B cell (primary cell): Measurements from ENCODE around the gene CYP2F1. TPM values are rescaled to one million over a fixed set of nuclear protein-coding genes. Genes with fewer than 3 reads are reported as not detected.

ENCODE experiments used
- ATAC-seq: fragments of 200-7000 bp; cut with Tn5 transposase; one replicate; pipeline ENCODE4 v1.10.0; 2021; ENCODE audit warnings: low read depth, mild to moderate bottlenecking, moderate number of reproducible peaks, moderate library complexity
- CTCF ChIA-PET: fragments of 350-600 bp; sonication (Branson Sonifier 250); formaldehyde crosslinking; loops from one replicate; lab custom pipeline; 2021; ENCODE audit warnings: antibody characterized with exemption, inconsistent platforms; lab: Charles Lee
- POLR2A ChIA-PET: fragments of 350-600 bp; sonication (Branson Sonifier 250); formaldehyde crosslinking; loops from one replicate; lab custom pipeline; 2021; ENCODE audit warnings: antibody characterized with exemption; lab: Charles Lee
- DNase-seq: peaks from one replicate; pipeline ENCODE4 v3.0.0; 2013
- H2AFZ ChIP-seq: 2 replicates; pipeline ENCODE4 v1.6.1; 2012; ENCODE audit warnings: mild to moderate bottlenecking, low read depth, low read length; ENCODE audit not compliant: insufficient read depth, poor library complexity, severe bottlenecking
- H3K27ac ChIP-seq, 2 donors: 1 replicate in 1 of 2; 2 replicates in 1 of 2; pipeline ENCODE4 v1.5.1; 2012 to 2013; ENCODE audit warnings: low read length in 2 of 2, mild to moderate bottlenecking in 2 of 2, moderate library complexity in 1 of 2
- H3K27me3 ChIP-seq, 4 experiments: fragments of 200-600 bp in 1 of 4; sonication (generic) in 1 of 4; replicated peaks in 1 of 4; 1 replicate in 2 of 4; 2 replicates in 2 of 4; pipeline versions ENCODE4 v1.6.1 to v1.7.0; 2013 to 2016; ENCODE audit warnings: low read length in 3 of 4, mild to moderate bottlenecking in 2 of 4, mixed read lengths in 1 of 4, moderate library complexity in 1 of 4; ENCODE audit not compliant: insufficient read depth in 4 of 4, control insufficient read depth in 3 of 4; ENCODE audit errors: control extremely low read depth in 1 of 4
- H3K36me3 ChIP-seq, 2 experiments: replicated peaks in 1 of 2; 1 replicate in 1 of 2; 2 replicates in 1 of 2; pipeline versions ENCODE4 v1.6.1 to v1.7.1; 2013; ENCODE audit warnings: low read length in 1 of 2; ENCODE audit not compliant: insufficient read depth in 2 of 2, control insufficient read depth in 1 of 2; ENCODE audit errors: control extremely low read depth in 1 of 2, extremely low read depth in 1 of 2
- H3K4me1 ChIP-seq, 2 donors: fragments of 200-600 bp in 1 of 2; sonication (generic) in 1 of 2; 1 replicate in 1 of 2; 2 replicates in 1 of 2; pipeline versions ENCODE4 v1.5.1 to v1.6.1; 2013 to 2017; ENCODE audit warnings: low read length in 2 of 2; ENCODE audit not compliant: control insufficient read depth in 2 of 2, insufficient read depth in 2 of 2
- H3K4me2 ChIP-seq: replicated peaks from 2 replicates; pipeline ENCODE3; 2012; ENCODE audit warnings: mild to moderate bottlenecking, low read depth, low read length; ENCODE audit not compliant: poor library complexity, severe bottlenecking
- H3K4me3 ChIP-seq, 5 experiments: fragments of 200-600 bp in 1 of 5; sonication (generic) in 1 of 5; 1 replicate in 3 of 5; 2 replicates in 2 of 5; pipeline versions ENCODE4 v1.5.1 to v1.7.0; 2011 to 2016; ENCODE audit warnings: low read length in 4 of 5, mild to moderate bottlenecking in 4 of 5, low read depth in 2 of 5, control low read depth in 1 of 5, moderate library complexity in 1 of 5; ENCODE audit not compliant: insufficient read depth in 1 of 5; ENCODE audit errors: control extremely low read depth in 1 of 5, extremely low read depth in 1 of 5
- H3K79me2 ChIP-seq: fragments of 200-600 bp; sonication (generic); one replicate; pipeline ENCODE4 v1.6.0; 2016; ENCODE audit warnings: low read length; ENCODE audit not compliant: control insufficient read depth, insufficient read depth
- H3K9ac ChIP-seq: fragments of 200-600 bp; sonication (generic); 2 replicates; pipeline ENCODE4 v1.6.1; 2017; ENCODE audit warnings: mild to moderate bottlenecking, low read length, moderate library complexity
- H3K9me3 ChIP-seq, 3 donors: one replicate each; pipeline versions ENCODE4 v1.6.1 to v1.7.1; 2013; ENCODE audit warnings: low read length in 2 of 3; ENCODE audit not compliant: control insufficient read depth in 2 of 3, insufficient read depth in 1 of 3; ENCODE audit errors: control extremely low read depth in 1 of 3
- H4K20me1 ChIP-seq: 2 replicates; pipeline ENCODE4 v1.6.0; 2012; ENCODE audit warnings: mild to moderate bottlenecking, low read length; ENCODE audit not compliant: insufficient read depth, control insufficient read depth, poor library complexity, severe bottlenecking
- H3K27ac Mint-ChIP-seq: one replicate; pipeline ENCODE4 v1.8.0; 2021; ENCODE audit warnings: mixed read lengths
- H3K27me3 Mint-ChIP-seq: one replicate; pipeline ENCODE4 v1.8.0; 2021; ENCODE audit warnings: mixed read lengths
- H3K4me1 Mint-ChIP-seq: one replicate; pipeline ENCODE4 v1.8.0; 2021; ENCODE audit warnings: mixed read lengths
- H3K4me3 Mint-ChIP-seq: one replicate; pipeline ENCODE4 v1.8.0; 2021; ENCODE audit warnings: mixed read lengths
- H3K9me3 Mint-ChIP-seq: one replicate; pipeline ENCODE4 v1.8.0; 2022; ENCODE audit warnings: mixed read lengths; ENCODE audit not compliant: insufficient read depth
- EZH2 ChIP-seq: IDR thresholded peaks from 2 replicates; pipeline ENCODE4 v1.6.1; 2012; ENCODE audit warnings: borderline replicate concordance, low read depth, mild to moderate bottlenecking, moderate library complexity, low read length; ENCODE audit not compliant: insufficient read depth, poor library complexity, severe bottlenecking
- WGBS: methylation state at CpG from one replicate; pipeline ENCODE4 v1.1.5; 2013; ENCODE audit warnings: missing lambda C conversion rate; ENCODE audit not compliant: insufficient coverage; 5-methylcytosine and 5-hydroxymethylcytosine counted together
- intact Hi-C: fragments of 100-400 bp; cut with micrococcal nuclease; formaldehyde crosslinking; loops from one replicate; pipeline ENCODE4 v1.10.0; 2022
- polyA plus RNA-seq: library from polyadenylated mRNA; depleted of rRNA; stranded (reverse); fragments of >200 nt; gene quantifications from 2 replicates; pipeline ENCODE4 v1.2.3, GENCODE V29; 2012
- total RNA-seq, 2 donors: library from RNA; stranded (reverse); fragments of 120-200 nt in 1 of 2; gene quantifications; 1 replicate in 1 of 2; 2 replicates in 1 of 2; pipeline versions ENCODE4 v1.2.3 to v1.2.4, GENCODE V29; 2013 to 2022
- TF ChIP-seq, protein P1 (sequence below): fragments of 200-600 bp; IDR thresholded peaks from one replicate; pipeline ENCODE4 v1.8.0; 2022; ENCODE audit warnings: antibody characterized with exemption, mild to moderate bottlenecking

CYP2F1 gene
- total and polyA plus RNA-seq, 2 donors (not counting 1 experiment from before 2014, with no cell fraction given), result 0.04 TPM; not detected in 1

DNA sequence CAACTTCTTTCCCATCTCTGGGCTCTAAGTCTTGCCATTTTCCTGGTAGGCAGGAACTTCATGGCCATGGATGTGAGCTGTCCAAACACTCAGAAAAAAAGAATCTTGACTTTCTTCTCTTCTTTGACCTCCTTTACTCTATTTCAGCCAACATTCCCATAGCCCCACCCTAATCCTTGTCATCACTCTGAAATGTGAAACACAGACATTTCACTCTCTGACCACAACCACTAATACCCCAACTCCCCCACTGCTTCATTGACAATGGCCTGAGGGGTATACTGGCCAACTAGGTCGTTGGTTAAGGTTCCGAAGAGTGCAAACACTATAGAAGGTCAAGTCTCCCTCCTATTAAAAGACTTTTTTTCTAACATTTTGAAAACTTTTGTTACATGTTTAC lies 30.7 kb upstream of the CYP2F1 start:
- intact Hi-C loops, result no loop called here
- no peaks in the 10 kb centered on the region for H3K36me3 ChIP-seq
- H3K4me3 Mint-ChIP-seq, result no peak overlapping the region
- no peaks in the 10 kb centered on the region for H3K79me2 ChIP-seq
- H2AFZ ChIP-seq, result no peak overlapping the region
- CTCF ChIA-PET, result interaction anchor here (0.6 to 2.0 kb wide), 2 partner anchors 61 to 109 kb away, joined by 3 to 4 read pairs; no protein-coding TSS in a partner anchor
- TF ChIP-seq, protein P1, sequence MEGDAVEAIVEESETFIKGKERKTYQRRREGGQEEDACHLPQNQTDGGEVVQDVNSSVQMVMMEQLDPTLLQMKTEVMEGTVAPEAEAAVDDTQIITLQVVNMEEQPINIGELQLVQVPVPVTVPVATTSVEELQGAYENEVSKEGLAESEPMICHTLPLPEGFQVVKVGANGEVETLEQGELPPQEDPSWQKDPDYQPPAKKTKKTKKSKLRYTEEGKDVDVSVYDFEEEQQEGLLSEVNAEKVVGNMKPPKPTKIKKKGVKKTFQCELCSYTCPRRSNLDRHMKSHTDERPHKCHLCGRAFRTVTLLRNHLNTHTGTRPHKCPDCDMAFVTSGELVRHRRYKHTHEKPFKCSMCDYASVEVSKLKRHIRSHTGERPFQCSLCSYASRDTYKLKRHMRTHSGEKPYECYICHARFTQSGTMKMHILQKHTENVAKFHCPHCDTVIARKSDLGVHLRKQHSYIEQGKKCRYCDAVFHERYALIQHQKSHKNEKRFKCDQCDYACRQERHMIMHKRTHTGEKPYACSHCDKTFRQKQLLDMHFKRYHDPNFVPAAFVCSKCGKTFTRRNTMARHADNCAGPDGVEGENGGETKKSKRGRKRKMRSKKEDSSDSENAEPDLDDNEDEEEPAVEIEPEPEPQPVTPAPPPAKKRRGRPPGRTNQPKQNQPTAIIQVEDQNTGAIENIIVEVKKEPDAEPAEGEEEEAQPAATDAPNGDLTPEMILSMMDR, result no peak
- no peak for TF ChIP-seq EZH2
- peaks cover 61% of the 10 kb centered on the region for H3K27me3 Mint-ChIP-seq
- POLR2A ChIA-PET, result no interaction called here
- H3K9ac ChIP-seq, result no peak overlapping the region
- H3K4me1 Mint-ChIP-seq, result no peaks in the 10 kb centered on the region
- H3K4me3 ChIP-seq, result no peak overlapping the region
- H3K27me3 ChIP-seq, result peaks cover 0 to 23% (median 4%) of the 10 kb centered on the region in 4 experiments
- H3K27ac Mint-ChIP-seq, result no peak overlapping the region
- no CpG with 5 or more reads among the region's 2 CpGs for WGBS
- peaks cover 5% of the 10 kb centered on the region for H3K9me3 Mint-ChIP-seq
- H3K27ac ChIP-seq, result no peak overlapping the region
- DNase-seq (no peak), ATAC-seq (no peak)
- peaks cover 0 to 9% (median 2%) of the 10 kb centered on the region in 3 donors for H3K9me3 ChIP-seq
- H3K4me1 ChIP-seq, result no peaks in the 10 kb centered on the region
- H4K20me1 ChIP-seq, result no peaks in the 10 kb centered on the region
- no peak overlapping the region for H3K4me2 ChIP-seq

DNA sequence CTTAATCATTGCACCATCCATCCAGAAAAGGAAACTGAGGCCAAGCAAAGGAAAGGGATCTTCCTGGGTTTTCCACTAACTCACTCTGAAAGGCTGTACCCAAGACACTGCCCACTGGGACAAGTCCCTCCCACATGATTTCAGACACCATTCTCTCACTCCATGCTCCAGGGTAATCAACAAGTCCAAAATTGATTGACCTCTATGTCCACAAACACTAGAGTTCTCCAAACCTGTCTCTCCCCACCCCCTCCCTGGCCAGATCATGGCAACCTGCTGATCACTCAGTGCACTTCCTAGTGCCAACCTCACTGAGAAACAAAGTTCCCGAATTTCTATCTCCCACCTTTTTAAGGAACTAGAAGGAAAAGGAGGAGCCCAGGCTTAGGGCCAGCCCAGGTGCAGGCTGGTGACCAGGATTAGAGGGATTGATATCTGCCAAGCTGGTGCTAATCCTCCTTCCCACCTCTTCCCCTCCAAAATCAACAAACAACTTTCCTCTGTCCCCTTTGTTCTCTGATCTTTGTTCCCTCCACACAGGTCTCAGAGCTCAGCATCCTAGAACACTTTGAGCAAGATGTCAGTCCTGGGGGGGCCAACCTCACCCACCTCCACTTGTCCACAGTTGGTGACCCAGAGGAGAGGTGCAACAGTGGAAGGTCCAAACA lies 28.4 kb upstream of the CYP2F1 start:
- Histone ChIP-seq H3K36me3 (no peaks in the 10 kb centered on the region), H2AFZ (no peak overlapping the region), H3K4me2 (no peak overlapping the region), H3K9me3 (peaks cover 0 to 5% (median 0%) of the 10 kb centered on the region in 3 donors), H4K20me1 (no peaks in the 10 kb centered on the region), H3K27me3 (peaks cover 0 to 33% (median 2%) of the 10 kb centered on the region in 4 experiments), H3K79me2 (no peaks in the 10 kb centered on the region), H3K27ac (no peak overlapping the region), H3K4me3 (no peak overlapping the region), H3K9ac (no peak overlapping the region), H3K4me1 (no peaks in the 10 kb centered on the region)
- ChIA-PET POLR2A (no interaction called here), CTCF (no interaction called here)
- Mint-ChIP-seq H3K27ac (no peak overlapping the region), H3K4me3 (no peak overlapping the region), H3K9me3 (peaks cover 2% of the 10 kb centered on the region), H3K4me1 (no peaks in the 10 kb centered on the region), H3K27me3 (peaks cover 67% of the 10 kb centered on the region)
- TF ChIP-seq, protein P1, result no peak
- TF ChIP-seq EZH2, result no peak
- intact Hi-C loops, result no loop called here
- WGBS, result no CpG with 5 or more reads among the region's 1 CpG
- ATAC-seq, result no peak
- no peak for DNase-seq
